HUES64 (cell line): ENCODE data around the gene MT1H.
"Not testable (repeated sequence)": the region's sequence is repeated elsewhere in the genome, so short reads cannot be mapped to it uniquely, and the experiment has no call there.

Experiments
- H3K27ac ChIP-seq: 2 replicates; pipeline ENCODE4 v1.7.0; 2013; ENCODE audit warnings: low read depth, low read length, inconsistent platforms
- H3K27me3 ChIP-seq: 2 replicates; pipeline ENCODE4 v1.6.1; 2013; ENCODE audit warnings: mild to moderate bottlenecking, low read length; ENCODE audit not compliant: insufficient read depth
- H3K36me3 ChIP-seq: 2 replicates; pipeline ENCODE4 v1.6.1; 2013; ENCODE audit warnings: mild to moderate bottlenecking, low read length; ENCODE audit not compliant: insufficient read depth
- H3K4me1 ChIP-seq: 2 replicates; pipeline ENCODE4 v1.6.1; 2013; ENCODE audit warnings: mild to moderate bottlenecking, low read length, moderate library complexity; ENCODE audit not compliant: insufficient read depth
- H3K4me3 ChIP-seq: 2 replicates; pipeline ENCODE4 v1.5.1; 2013; ENCODE audit warnings: mild to moderate bottlenecking, low read length, moderate library complexity
- H3K9ac ChIP-seq: 2 replicates; pipeline ENCODE4 v1.6.1; 2013; ENCODE audit warnings: mild to moderate bottlenecking, low read depth, low read length
- H3K9me3 ChIP-seq: 2 replicates; pipeline ENCODE4 v1.6.1; 2013; ENCODE audit warnings: low read depth, low read length; ENCODE audit not compliant: insufficient read depth
- WGBS: fragments of 150-250, 120-280 bp; methylation state at CpG from one replicate; pipeline ENCODE4 v1.1.7; 2013; ENCODE audit warnings: missing lambda C conversion rate; 5-methylcytosine and 5-hydroxymethylcytosine counted together

Gene MT1H

DNA sequence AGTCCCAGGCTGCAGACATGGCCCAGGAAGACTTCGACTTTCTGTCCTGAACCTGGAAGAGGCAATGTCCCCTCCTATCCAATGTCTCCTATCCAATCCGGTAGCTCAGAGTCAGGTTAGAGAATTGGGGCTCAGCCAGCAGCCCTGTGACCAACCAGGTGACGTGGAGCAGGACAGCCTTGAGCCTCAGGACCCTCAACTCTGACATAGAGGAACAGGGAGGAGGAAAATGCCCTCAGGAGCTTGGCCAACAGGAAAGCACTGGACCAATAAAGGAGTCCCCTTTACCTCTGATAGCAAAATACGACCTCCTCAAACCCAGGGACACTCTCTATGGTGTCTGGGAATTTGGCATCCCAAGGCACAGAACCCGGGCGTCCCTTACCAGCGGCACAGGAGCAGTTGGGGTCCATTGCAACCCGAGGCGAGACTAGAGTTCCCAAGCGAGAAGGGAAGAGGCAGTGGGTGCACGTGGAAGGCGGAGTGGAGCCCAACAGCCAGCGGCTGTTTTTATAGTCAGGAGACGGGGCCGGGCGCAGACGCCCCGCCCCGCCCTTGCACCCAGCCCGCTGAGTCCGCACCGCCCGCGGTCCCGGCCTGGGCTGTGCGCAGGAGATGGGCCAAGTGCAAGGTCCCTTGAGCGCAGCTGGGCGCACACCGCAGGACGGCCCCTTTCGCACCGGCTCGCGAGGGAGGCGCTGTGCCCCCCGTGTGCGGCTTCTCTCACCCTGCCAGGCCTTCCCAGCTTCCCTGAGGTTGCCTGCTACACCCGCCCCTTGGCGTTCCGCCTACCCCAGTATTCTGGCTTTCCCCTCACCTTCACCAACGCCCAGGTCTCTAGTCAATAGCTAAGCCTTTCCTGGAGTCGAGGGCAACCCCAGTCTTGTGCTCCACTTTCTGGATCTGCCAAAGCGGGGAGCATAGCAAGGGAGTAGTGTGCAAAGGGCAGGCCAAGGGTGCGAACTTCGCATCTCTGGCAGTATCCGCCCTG lies 1.7 kb upstream of the MT1H start, which contains the start of gene MT1G:
Gene MT1G (minus strand): TSS at position 485 of the 991 bp plus-strand sequence. CDS start 72 bp downstream, at position 413.
- Histone ChIP-seq H3K36me3 (no peaks in the 10 kb centered on the region), H3K4me1 (peaks cover 7% of the 10 kb centered on the region), H3K4me3 (peak within 1 kb of the TSS; percentile 30), H3K27me3 (peaks cover 100% of the 10 kb centered on the region), H3K9ac (no peak within 1 kb of the TSS), H3K9me3 (no peaks in the 10 kb centered on the region), H3K27ac (no peak within 1 kb of the TSS)
- 18% methylated on average over 46 of the region's 46 CpGs for WGBS

GRCh38 chr16:56669840-56670619 lies 416 bp downstream of the MT1H start:
- no peak overlapping the region for H3K9ac ChIP-seq

GRCh38 chr16:56670620-56670934 lies 963 bp downstream of the MT1H start:
- Histone ChIP-seq H3K9ac (no peak overlapping the region), H3K4me3 (no peak overlapping the region), H3K9me3 (no peaks in the 10 kb centered on the region), H3K27me3 (peaks cover 99% of the 10 kb centered on the region), H3K36me3 (no peaks in the 10 kb centered on the region), H3K27ac (no peak overlapping the region), H3K4me1 (peaks cover 13% of the 10 kb centered on the region)
- 76% methylated on average over 2 of the region's 2 CpGs for WGBS

More at GRCh38 chr16:56669840-56670619, 416 bp downstream of the MT1H start:
- peak overlapping the region; percentile 33 for H3K4me3 ChIP-seq
- H3K4me1 ChIP-seq: peaks cover 13% of the 10 kb centered on the region
- no peaks in the 10 kb centered on the region for H3K36me3 ChIP-seq
- no peaks in the 10 kb centered on the region for H3K9me3 ChIP-seq
- H3K27ac ChIP-seq: no peak overlapping the region
- 56% methylated on average over 19 of the region's 19 CpGs for whole genome bisulfite sequencing
- peaks cover 99% of the 10 kb centered on the region for H3K27me3 ChIP-seq

GRCh38 chr16:56671691-56672090 lies 2.1 kb downstream of the MT1H start:
- H3K9ac ChIP-seq, H3K27ac ChIP-seq, H3K36me3 ChIP-seq, H3K4me3 ChIP-seq, H3K9me3 ChIP-seq: not testable (repeated sequence)
- WGBS: 86% methylated on average over 1 of the region's 2 CpGs
- H3K27me3 ChIP-seq: peaks cover 99% of the 10 kb centered on the region
- H3K4me1 ChIP-seq: peaks cover 13% of the 10 kb centered on the region

DNA sequence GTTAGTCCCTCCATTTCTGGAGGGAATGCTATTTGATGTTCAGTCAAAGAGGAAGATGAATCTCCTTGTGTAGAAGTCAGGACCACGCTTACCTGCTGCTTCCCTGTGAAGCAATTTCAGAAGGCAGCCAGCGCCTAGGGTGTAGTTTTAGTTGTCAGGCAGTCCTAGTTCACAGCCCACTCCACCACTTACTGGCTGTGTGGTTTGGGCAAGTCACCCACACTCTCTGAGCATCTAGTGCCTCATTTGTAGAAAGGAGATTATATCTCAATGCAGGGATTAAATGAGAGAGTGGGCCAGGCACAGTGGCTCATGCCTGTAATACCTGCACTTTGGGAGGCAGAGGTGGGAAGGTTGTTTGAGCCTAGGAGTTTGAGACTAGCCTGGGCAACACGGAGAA lies 2.6 kb downstream of the MT1H start:
- H3K9me3 ChIP-seq, H3K36me3 ChIP-seq, H3K27ac ChIP-seq, H3K9ac ChIP-seq, H3K4me3 ChIP-seq: not testable (repeated sequence)
- Histone ChIP-seq H3K4me1 (peaks cover 13% of the 10 kb centered on the region), H3K27me3 (peaks cover 99% of the 10 kb centered on the region)
- 94% methylated on average over 3 of the region's 3 CpGs for WGBS

GRCh38 chr16:56672761-56673536 lies 3.3 kb downstream of the MT1H start:
- no peaks in the 10 kb centered on the region for H3K36me3 ChIP-seq
- no peaks in the 10 kb centered on the region for H3K9me3 ChIP-seq
- H3K4me3 ChIP-seq: no peak overlapping the region
- no peak overlapping the region for H3K9ac ChIP-seq
- H3K27me3 ChIP-seq: peaks cover 99% of the 10 kb centered on the region
- no peak overlapping the region for H3K27ac ChIP-seq
- H3K4me1 ChIP-seq: peaks cover 13% of the 10 kb centered on the region
- 94% methylated on average over 11 of the region's 11 CpGs for WGBS

DNA sequence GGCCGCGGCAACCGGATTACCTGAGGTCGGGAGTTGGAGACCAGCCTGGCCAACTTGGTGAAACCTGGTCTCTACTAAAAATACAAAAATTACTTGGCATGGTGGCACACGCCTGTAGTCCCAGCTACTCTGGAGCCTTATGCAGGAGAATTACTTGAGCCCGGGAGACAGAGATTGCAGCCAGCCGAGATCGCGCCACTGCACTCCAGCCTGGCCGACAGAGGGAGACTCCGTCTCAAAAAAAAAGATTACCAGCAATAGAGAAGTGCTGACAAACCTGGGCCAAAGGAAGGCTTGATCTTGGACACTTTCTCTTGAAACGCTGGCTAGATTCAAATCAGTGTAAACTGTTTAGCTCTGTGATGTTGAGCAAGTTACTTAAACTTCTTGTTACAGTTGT lies 4.3 kb downstream of the MT1H start:
- Histone ChIP-seq H3K36me3 (no peaks in the 10 kb centered on the region), H3K9ac (no peak overlapping the region), H3K27me3 (peaks cover 96% of the 10 kb centered on the region), H3K9me3 (no peaks in the 10 kb centered on the region), H3K4me3 (no peak overlapping the region), H3K27ac (no peak overlapping the region), H3K4me1 (peaks cover 13% of the 10 kb centered on the region)
- 39% methylated on average over 12 of the region's 12 CpGs for WGBS

- H3K9me3 ChIP-seq, H3K9ac ChIP-seq, H3K36me3 ChIP-seq, H3K27ac ChIP-seq, H3K4me3 ChIP-seq: not testable (repeated sequence)
- WGBS: 35% methylated on average over 6 of the region's 6 CpGs
- H3K27me3 ChIP-seq: peaks cover 96% of the 10 kb centered on the region
- H3K4me1 ChIP-seq: peaks cover 12% of the 10 kb centered on the region
These were observed 5.0 kb downstream of the MT1H start for GRCh38 chr16:56674570-56674969.

- H3K27me3 ChIP-seq: peaks cover 96% of the 10 kb centered on the region
- H3K36me3 ChIP-seq: no peaks in the 10 kb centered on the region
- peaks cover 5% of the 10 kb centered on the region; the same call in 1 of the 2 replicates for H3K4me1 ChIP-seq
- peak overlapping the region; percentile 55 for H3K4me3 ChIP-seq
- WGBS: 5% methylated on average over 30 of the region's 32 CpGs
- H3K9me3 ChIP-seq: no peaks in the 10 kb centered on the region
- H3K27ac ChIP-seq: no peak overlapping the region; the same call in 1 of the 2 replicates
- H3K9ac ChIP-seq: peak overlapping the region; percentile 45
These were observed 6.1 kb downstream of the MT1H start for GRCh38 chr16:56675685-56676210.

- H3K36me3 ChIP-seq: no peaks in the 10 kb centered on the region
- H3K4me1 ChIP-seq: peaks cover 12% of the 10 kb centered on the region; the same call in 1 of the 2 replicates
- WGBS: 83% methylated on average over 3 of the region's 3 CpGs
- H3K9me3 ChIP-seq: no peaks in the 10 kb centered on the region
- H3K9ac ChIP-seq: no peak overlapping the region
- no peak overlapping the region for H3K4me3 ChIP-seq
- H3K27ac ChIP-seq: no peak overlapping the region
- H3K27me3 ChIP-seq: peaks cover 96% of the 10 kb centered on the region
These were observed 7.9 kb downstream of the MT1H start for GRCh38 chr16:56677474-56677873.
